ENCODE data around the gene RNF13.
"Not testable (repeated sequence)": the region's sequence is repeated elsewhere in the genome, so short reads cannot be mapped to it uniquely, and the experiment has no call there.

The RNF13 gene

GRCh38 chr3:149958171-149958796 lies 145.3 kb downstream of the RNF13 start:
- DNase-seq (ENCODE audit: low read depth), result no peak

- no peak for DNase-seq (ENCODE audit: low read depth)
These were observed 146.4 kb downstream of the RNF13 start for GRCh38 chr3:149959443-149959842.

- DNase-seq (ENCODE audit: low read depth), result no peak
These were observed 150.5 kb downstream of the RNF13 start for GRCh38 chr3:149963485-149963884.

DNA sequence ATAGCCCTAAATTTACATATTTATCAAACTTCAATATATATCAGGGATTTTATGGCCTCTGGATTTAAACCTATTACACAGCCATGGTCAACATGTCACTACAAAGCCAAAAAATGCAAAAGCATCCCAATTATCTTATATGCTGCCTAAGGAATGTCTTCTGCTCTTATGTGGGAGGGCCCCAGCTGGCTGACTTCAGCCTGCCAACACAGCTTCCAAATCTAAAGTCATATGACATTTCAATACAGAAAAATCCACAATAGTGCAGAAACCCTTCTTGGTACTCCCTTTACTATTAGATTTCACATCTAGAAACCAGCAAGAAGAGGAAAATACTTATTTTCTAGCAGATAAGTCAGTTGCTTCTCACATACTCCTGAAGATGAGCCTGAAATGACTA lies 151.3 kb downstream of the RNF13 start:
- DNase-seq (ENCODE audit: low read depth), result no peak

- no peak for DNase-seq (ENCODE audit: low read depth)
These were observed 152.3 kb downstream of the RNF13 start for GRCh38 chr3:149965278-149965677.

DNA sequence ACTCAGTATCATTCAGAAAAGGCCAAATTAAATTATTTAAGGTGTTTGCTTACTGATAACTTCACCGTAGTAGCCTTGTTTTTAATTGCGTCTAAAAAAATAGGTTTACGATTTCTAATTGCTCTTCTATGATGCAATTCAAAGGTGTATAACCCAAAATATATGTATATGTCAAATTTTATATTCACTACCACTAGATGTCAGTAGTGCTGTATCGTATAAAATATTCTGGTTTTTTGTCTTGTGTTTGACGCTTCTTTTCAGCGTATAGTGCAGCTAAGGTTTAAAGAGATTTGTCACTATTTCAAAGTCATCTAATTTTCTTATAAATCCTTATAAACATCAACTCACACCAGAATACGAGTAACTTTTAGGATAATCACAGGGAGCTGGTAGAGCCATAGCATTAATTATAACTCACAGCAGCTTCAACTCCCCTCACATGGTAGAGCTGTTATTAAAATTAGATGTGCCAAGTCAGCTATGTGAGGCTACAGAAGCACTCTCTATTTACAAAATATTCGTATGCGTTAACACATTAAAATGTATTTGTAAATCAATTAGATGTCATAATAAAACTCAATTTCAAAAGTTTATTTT lies 154.2 kb downstream of the RNF13 start:
- DNase-seq (ENCODE audit: low read depth), result no peak

DNA sequence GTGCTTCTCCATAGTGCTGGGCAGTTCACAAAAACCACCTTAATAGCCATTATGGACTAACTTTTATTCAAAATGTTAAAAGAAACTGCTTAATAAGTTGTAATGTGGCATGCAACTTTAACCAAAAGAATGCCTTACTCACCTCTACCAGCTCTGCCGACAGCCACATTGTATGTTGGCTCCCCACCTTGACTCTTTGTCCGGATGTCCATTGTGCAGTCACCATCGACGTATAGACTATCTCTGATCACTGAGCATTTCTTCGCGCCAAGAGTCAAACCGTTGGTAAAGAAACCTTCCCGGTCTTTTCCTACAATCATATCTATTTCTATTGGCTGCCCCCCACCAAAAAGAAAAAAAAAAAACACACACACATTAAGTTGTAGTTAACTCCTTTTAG lies 155.2 kb downstream of the RNF13 start:
- DNase-seq (ENCODE audit: low read depth), result no peak

DNA sequence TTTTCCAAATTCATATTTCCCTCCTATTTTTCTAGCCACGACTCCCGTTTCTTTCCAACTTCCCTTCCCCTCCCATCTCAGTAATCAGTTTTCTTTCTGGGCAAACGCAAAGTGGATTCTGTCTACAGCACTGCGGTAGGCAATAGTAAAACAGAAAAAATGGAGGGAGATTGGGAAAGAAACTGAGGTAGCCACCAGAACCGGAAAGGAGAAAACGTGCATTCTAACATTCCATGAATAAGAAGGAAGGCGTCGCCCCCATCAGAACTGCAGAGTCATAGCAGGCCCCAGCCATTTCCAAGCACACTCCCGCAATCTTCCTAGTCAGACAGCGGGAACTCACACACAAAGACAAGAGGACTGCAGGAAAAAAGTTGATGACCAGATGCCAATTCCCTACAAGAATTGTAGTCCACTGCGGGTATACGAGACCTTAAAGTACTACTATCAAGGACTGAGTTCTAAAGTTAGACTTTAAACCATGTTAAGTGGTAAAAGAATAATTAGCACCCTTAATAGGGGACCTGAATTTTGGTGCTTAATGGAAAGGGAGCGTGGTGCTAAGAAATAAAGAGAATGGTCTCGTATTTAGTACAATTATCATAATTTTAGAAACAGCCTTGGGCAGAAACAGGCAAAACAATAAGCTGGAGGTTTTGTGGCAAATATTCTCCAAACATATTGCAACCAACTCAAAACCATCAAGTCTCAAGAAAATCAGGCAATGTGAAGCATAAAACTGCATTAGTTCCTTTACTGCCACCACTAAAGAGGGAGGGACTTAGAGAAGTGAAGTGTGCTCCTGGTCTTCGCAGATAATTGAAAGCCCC lies 156.3 kb downstream of the RNF13 start:
- no peak for DNase-seq (ENCODE audit: low read depth)

- peak; percentile 58 for DNase-seq (ENCODE audit: low read depth)
These were observed 157.1 kb downstream of the RNF13 start for GRCh38 chr3:149969940-149970715.

- peak; percentile 54 for DNase-seq (ENCODE audit: low read depth)
These were observed 157.8 kb downstream of the RNF13 start, which contains the start of gene PFN2 for GRCh38 chr3:149970716-149971402. TSS of gene PFN2 (minus strand) at chr3:149970895. CDS start at chr3:149970856, 39 bp downstream.

DNA sequence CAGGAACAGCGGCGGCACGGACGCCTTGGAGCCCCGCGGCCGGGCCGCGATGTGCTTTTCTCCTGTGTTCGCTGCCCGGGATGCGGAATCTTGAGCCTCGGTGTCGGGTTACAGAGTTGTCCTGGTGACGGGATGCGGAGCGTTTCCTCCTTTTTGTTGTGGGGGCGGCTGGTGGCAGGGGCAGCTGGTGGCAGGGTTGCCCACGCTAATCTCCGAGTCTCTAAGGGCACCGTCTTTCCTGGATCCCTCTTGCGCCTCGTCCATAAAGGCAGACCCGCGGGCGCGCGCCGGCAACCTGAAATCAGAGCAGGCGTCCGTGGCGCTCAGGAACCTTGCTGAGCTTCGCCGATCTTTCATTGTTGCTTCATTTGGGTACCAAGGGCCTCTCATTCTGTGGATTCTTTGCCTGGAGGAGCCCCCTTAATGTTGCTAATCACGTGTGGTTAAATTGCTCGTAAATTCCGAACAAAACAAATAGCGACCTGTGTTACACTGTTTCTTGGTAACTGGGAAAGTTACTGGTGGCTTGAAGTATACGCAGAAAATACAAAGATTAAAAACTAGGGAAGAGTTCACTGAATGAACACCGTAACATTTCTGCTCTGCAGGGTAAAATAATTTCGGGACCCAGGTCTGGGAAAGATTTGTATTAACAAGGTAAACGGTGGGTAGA lies 158.5 kb downstream of the RNF13 start:
- DNase-seq (ENCODE audit: low read depth), result peak; percentile 2

DNA sequence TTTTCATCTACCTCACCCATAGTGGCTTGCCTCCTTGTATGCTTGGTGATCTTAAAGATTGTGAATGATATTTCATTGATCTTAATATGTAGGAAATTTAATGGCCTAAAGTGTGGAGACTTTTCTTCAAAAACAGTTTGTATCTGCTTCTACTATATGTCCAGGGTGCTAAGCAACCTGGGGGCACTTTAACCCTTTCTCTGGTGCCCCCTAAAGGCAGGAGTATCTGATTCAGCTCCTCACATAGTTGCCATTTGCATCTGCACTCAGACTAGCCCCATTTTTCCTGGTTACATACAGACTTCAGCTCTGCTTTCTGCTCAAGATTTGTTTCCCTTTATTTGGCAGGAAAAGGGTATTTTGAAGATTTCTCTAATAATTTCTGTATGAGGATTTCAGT lies 162.9 kb downstream of the RNF13 start:
- no peak for DNase-seq (ENCODE audit: low read depth)

DNA sequence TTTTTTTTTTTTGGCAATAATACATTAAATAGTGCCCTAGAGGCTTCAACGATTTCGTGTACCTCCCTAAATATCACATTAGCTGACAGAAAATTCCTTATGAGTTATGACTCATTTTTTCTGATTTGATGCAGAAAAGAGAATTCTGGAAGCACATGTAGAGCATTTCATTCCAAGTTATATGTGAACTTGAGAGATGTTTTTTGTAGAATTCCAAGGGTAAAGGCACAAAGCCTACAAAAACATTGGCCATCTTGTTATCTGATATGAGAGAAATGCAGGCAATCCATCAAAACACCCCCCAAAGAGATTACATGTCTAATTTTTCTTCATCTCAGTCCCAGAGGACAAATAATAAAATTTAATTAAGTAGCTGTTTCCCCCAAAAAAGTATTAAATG lies 164.4 kb downstream of the RNF13 start:
- DNase-seq (ENCODE audit: low read depth), result no peak

DNA sequence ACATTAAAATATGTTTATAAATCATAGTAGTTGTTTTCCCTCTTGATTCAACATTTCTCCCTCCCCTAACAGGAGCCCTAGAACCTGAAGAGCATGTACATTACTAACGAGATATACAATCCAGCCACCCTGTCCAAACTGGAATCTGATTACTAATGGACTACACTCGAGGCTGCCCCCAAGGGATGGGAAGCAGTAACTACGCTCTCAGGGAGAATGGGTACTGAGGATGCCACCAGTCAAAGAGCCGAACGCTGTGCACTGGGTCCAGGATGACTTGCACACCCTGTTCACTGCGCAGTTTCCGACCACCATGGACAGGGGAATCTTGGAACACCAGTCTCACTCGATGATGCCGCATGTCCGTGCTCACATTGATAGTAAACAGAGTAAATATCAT lies 169.0 kb downstream of the RNF13 start:
- DNase-seq (ENCODE audit: low read depth), result not testable (repeated sequence)

- not testable (repeated sequence) for DNase-seq (ENCODE audit: low read depth)
These were observed 170.0 kb downstream of the RNF13 start for GRCh38 chr3:149983053-149983452.

GRCh38 chr3:149983628-149984027 lies 170.6 kb downstream of the RNF13 start:
- no peak for DNase-seq (ENCODE audit: low read depth)

DNA sequence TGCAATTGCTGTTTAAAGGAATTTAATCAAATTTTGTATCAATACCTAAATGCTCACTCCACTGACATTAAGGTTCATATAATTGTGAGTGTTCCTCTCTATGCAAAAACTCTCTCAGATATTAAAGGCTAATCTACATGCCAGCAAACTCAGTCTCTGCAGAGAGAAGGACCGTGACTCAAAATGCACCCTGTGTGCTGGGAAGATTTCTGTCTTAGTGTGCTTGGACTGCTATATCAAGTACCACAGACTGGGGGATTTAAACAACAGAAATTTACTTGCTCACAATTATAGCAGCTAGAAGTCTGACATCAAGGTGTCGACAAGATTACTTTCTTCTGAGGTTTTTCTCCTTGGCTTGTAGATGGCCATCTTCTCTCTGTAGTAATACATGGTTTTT lies 176.3 kb downstream of the RNF13 start:
- no peak for DNase-seq (ENCODE audit: low read depth)

DNA sequence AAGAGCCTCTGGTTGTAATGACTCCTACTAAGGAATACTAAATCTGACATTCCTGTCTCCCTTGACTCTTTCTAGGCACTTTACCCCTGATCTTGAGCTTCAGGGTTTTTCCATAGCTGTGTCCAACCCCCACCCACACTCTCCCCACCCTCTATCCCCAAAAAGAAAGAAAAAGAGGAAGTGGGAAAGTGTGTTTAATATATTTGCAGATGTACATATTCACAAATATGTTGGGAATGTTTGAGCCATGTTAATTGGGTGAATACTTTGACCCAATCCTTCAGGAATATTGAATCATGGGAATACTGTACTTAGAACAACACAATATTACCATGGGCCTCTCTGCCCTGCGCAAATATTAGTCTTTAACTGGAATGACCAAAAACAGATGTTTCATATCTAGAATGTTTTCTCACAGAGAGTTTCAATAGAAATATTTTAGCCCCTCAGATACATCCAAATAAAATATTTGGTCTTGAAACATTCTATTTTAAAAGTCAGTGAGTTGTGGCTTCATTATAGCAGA lies 177.5 kb downstream of the RNF13 start:
- no peak for DNase-seq (ENCODE audit: low read depth)

DNA sequence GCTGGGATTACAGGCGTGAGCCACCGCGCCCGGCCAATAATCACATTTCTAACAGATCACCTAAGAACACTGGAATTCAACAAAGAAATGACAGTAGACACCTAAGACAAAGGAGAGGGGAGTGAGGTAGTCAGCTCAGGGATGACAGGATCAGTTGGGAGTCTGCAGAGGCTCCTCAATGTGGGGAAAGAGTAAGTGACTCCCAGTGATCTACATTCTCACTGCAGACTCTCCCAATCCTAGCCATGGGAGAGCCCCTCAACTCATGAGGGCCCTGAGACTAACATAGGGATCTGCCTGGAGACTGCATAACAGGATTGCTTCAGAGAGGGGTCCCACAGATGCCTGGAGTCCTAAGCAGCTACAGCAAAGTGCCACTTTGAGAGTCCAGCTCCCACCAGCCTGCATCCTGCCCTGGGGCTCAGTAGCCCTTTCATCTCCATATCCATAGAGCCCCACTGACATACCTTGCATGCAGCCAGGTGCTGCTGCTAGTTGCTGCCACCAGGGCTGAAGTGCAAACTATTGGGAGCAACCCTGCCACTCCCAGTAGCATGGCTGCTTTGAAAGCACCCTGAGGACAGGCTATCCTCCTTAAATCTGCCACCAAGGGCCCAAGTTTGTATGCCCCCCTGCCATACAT lies 179.5 kb downstream of the RNF13 start:
- DNase-seq (ENCODE audit: low read depth), result no peak

- DNase-seq (ENCODE audit: low read depth), result no peak
These were observed 185.9 kb downstream of the RNF13 start for GRCh38 chr3:149998946-149999345.

Measured in activated T-helper 1 cell treated with Interleukin-2 at 50 U/mL for 16 hours (primary cell).